ENCODE measurements around the gene ADAP1.

- no peak for TF ChIP-seq POLR2AphosphoS5 (IDR thresholded peaks at IDR 0.05)
- TF ChIP-seq CTCF (IDR thresholded peaks at IDR 0.05) = no peak
Measured at GRCh38 chr7:956031-956430, 1.6 kb upstream of the ADAP1 start.
